ENCODE measurements around the gene C1orf159.

The C1orf159 gene

GRCh38 chr1:1088801-1089680 lies 26.8 kb downstream of the C1orf159 start:
- H3K4me3 ChIP-seq (ENCODE audit: low read length) = no peak overlapping the region
- TF ChIP-seq, protein P1, sequence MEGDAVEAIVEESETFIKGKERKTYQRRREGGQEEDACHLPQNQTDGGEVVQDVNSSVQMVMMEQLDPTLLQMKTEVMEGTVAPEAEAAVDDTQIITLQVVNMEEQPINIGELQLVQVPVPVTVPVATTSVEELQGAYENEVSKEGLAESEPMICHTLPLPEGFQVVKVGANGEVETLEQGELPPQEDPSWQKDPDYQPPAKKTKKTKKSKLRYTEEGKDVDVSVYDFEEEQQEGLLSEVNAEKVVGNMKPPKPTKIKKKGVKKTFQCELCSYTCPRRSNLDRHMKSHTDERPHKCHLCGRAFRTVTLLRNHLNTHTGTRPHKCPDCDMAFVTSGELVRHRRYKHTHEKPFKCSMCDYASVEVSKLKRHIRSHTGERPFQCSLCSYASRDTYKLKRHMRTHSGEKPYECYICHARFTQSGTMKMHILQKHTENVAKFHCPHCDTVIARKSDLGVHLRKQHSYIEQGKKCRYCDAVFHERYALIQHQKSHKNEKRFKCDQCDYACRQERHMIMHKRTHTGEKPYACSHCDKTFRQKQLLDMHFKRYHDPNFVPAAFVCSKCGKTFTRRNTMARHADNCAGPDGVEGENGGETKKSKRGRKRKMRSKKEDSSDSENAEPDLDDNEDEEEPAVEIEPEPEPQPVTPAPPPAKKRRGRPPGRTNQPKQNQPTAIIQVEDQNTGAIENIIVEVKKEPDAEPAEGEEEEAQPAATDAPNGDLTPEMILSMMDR (conservative IDR thresholded peaks at IDR 0.05; ENCODE audit: low read depth, low read length) = no peak

GRCh38 chr1:1088029-1088800 lies 27.7 kb downstream of the C1orf159 start:
- TF ChIP-seq, protein P1 (conservative IDR thresholded peaks at IDR 0.05; ENCODE audit: low read depth, low read length) = no peak
- H3K4me3 ChIP-seq (ENCODE audit: low read length) = no peak overlapping the region
- no peak for DNase-seq (ENCODE audit: low read depth)

More at GRCh38 chr1:1088801-1089680, 26.8 kb downstream of the C1orf159 start:
- no peak for DNase-seq (ENCODE audit: low read depth)

DNA sequence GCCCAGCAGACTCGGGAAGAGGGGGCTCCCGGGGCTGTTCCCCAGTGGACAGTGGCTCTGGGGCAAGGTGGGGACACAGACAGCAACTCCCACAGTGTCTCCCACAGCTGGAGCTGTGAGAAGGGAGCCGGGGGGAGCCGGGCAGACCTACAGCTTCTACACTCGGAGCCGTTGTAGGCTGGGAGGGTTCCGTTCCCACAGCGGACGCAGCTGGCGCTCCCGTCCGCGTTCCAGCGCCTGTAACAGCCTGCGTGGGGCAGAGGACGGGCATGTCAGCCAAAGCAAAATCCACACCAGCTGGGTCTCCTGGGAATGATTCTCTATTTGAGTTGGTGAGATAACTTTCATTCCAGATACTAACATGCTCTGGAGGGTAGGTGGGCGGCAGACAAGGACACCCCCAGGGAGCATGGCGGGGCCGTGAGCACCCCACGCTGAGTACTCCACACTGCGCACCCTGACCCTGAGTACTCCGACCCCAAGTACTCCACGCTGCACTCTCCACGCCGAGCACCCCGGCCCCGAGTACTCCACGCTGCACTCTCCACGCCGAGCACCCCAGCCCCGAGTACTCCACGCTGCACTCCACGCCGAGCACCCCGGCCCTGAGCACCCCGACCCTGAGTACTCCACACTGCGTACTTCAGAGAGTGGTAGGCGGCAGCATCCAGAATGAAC lies 28.4 kb downstream of the C1orf159 start:
- H3K4me3 ChIP-seq (ENCODE audit: low read length) = no peak overlapping the region
- TF ChIP-seq, protein P1 (conservative IDR thresholded peaks at IDR 0.05; ENCODE audit: low read depth, low read length) = no peak
- DNase-seq (ENCODE audit: low read depth) = no peak

- no peak for DNase-seq (ENCODE audit: low read depth)
- no peak overlapping the region for H3K4me3 ChIP-seq (ENCODE audit: low read length)
- TF ChIP-seq, protein P1 (conservative IDR thresholded peaks at IDR 0.05; ENCODE audit: low read depth, low read length) = no peak
Measured at GRCh38 chr1:1086911-1087341, 29.0 kb downstream of the C1orf159 start.

GRCh38 chr1:1085911-1086841 lies 29.7 kb downstream of the C1orf159 start:
- H3K4me3 ChIP-seq (ENCODE audit: low read length) = no peak overlapping the region
- TF ChIP-seq, protein P1 (conservative IDR thresholded peaks at IDR 0.05; ENCODE audit: low read depth, low read length) = no peak
- DNase-seq (ENCODE audit: low read depth) = no peak
